GM12878 (cell line): ENCODE data around the gene CLEC16A. TPM values are rescaled to one million over a fixed set of nuclear protein-coding genes. Genes with fewer than 3 reads are reported as not detected.

Source experiments
- ATAC-seq: fragments of 200-7000 bp; cut with Tn5 transposase; 3 replicates; pipeline ENCODE4 v1.9.1; 2020; ENCODE audit warnings: mild to moderate bottlenecking, moderate library complexity
- BruUV-seq: library from RNA; stranded (reverse); fragments of 400-500 nt; replicated peaks from 2 replicates; lab custom pipeline; 2021; lab: Mats Ljungman, UMichigan
- CTCF ChIA-PET: fragments of 300-600 bp; sonication (Branson Sonifier 250); formaldehyde crosslinking; extraction: SDS; loops from one replicate; lab custom pipeline; 2021; ENCODE audit warnings: inconsistent platforms; lab: Yijun Ruan, JAX
- POLR2A ChIA-PET: fragments of 350-600 bp; formaldehyde crosslinking; extraction: SDS; loops from one replicate; lab custom pipeline; 2021; ENCODE audit warnings: inconsistent platforms; lab: Charles Lee
- RAD21 ChIA-PET: fragments of 300-600 bp; sonication (Branson Sonifier 250); formaldehyde crosslinking; loops from one replicate; lab custom pipeline; 2023; ENCODE audit warnings: antibody characterized with exemption; ENCODE audit not compliant: unreplicated experiment; lab: Charles Lee
- SMC1A ChIA-PET: fragments of 300-600 bp; sonication (Branson Sonifier 250); formaldehyde crosslinking; loops from one replicate; lab custom pipeline; 2023; ENCODE audit not compliant: unreplicated experiment, uncharacterized antibody; lab: Charles Lee
- DNase-seq: peaks from one replicate; pipeline ENCODE4 v3.0.0-alpha.2; 2011; ENCODE audit warnings: low read depth, low spot score
- FAIRE-seq: peaks from 3 replicates; lab custom pipeline; 2011; peaks lifted over from hg19 to GRCh38; lab: Jason Lieb, UNC
- H2AFZ ChIP-seq: 2 replicates; pipeline ENCODE4 v1.6.0; 2011; ENCODE audit warnings: low read depth, low read length, control low read depth; ENCODE audit not compliant: control insufficient read depth
- H3K27ac ChIP-seq: 2 replicates; pipeline ENCODE4 v1.5.1; 2011; ENCODE audit warnings: control low read depth; ENCODE audit not compliant: control insufficient read depth, insufficient read depth
- H3K27me3 ChIP-seq, 2 experiments: replicated peaks in 1 of 2; 2 replicates each; pipeline versions ENCODE4 v1.6.0 to v1.6.1; 2011; ENCODE audit warnings: low read length in 1 of 2; ENCODE audit not compliant: control insufficient read depth in 2 of 2, insufficient read depth in 2 of 2
- H3K36me3 ChIP-seq, 2 experiments: 2 replicates each; pipeline ENCODE4 v1.5.1; 2011; ENCODE audit warnings: low read length in 1 of 2; ENCODE audit not compliant: control insufficient read depth in 2 of 2, insufficient read depth in 2 of 2
- H3K4me1 ChIP-seq: 2 replicates; pipeline ENCODE4 v1.6.1; 2011; ENCODE audit warnings: mild to moderate bottlenecking, low read length, moderate library complexity, mixed read lengths; ENCODE audit not compliant: control insufficient read depth, insufficient read depth
- H3K4me2 ChIP-seq: 2 replicates; pipeline ENCODE4 v1.6.0; 2011; ENCODE audit warnings: control low read depth; ENCODE audit not compliant: control insufficient read depth, insufficient read depth
- H3K4me3 ChIP-seq: fragments of 200-600 bp; sonication (generic); 2 replicates; pipeline ENCODE4 v1.5.1; 2016
- H3K79me2 ChIP-seq: 2 replicates; pipeline ENCODE4 v1.6.0; 2011; ENCODE audit warnings: low read length; ENCODE audit not compliant: control insufficient read depth, insufficient read depth
- H3K9ac ChIP-seq: 2 replicates; pipeline ENCODE4 v1.8.0; 2011; ENCODE audit warnings: low read length, control low read depth, mixed read lengths; ENCODE audit not compliant: control insufficient read depth, insufficient read depth
- H3K9me3 ChIP-seq: replicated peaks from 3 replicates; pipeline ENCODE4 v1.5.1; 2011; ENCODE audit warnings: mild to moderate bottlenecking, low read length; ENCODE audit not compliant: control insufficient read depth, insufficient read depth
- H4K20me1 ChIP-seq: 2 replicates; pipeline ENCODE4 v1.6.0; 2011; ENCODE audit not compliant: control insufficient read depth, insufficient read depth
- CEBPB ChIP-seq, 2 experiments: fragments of 150-350 bp in 1 of 2; IDR thresholded peaks; 2 replicates each; pipeline ENCODE4 v1.6.1; 2012 to 2014; ENCODE audit warnings: low read depth in 2 of 2, low read length in 2 of 2, borderline replicate concordance in 1 of 2, inconsistent platforms in 1 of 2
- LARP7 ChIP-seq: fragments of 450-650 bp; IDR thresholded peaks from 2 replicates; pipeline ENCODE4 v1.6.1; 2017; ENCODE audit warnings: mild to moderate bottlenecking
- MYC ChIP-seq: IDR thresholded peaks from 2 replicates; pipeline ENCODE4 v1.6.1; 2011; ENCODE audit warnings: mild to moderate bottlenecking, low read length, moderate library complexity, inconsistent platforms; ENCODE audit not compliant: insufficient read depth, insufficient replicate concordance, insufficient read length, severe bottlenecking
- NR2C1 ChIP-seq: fragments of 450-650 bp; IDR thresholded peaks from 2 replicates; pipeline ENCODE4 v1.6.1; 2017; ENCODE audit warnings: antibody characterized with exemption, mild to moderate bottlenecking, moderate library complexity
- PAX5 ChIP-seq: IDR thresholded peaks from 2 replicates; pipeline ENCODE4 v1.6.1; 2011; ENCODE audit warnings: low read depth, low read length, borderline replicate concordance
- POLR2AphosphoS5 ChIP-seq: IDR thresholded peaks from 2 replicates; pipeline ENCODE4 v1.6.1; 2011; ENCODE audit warnings: mild to moderate bottlenecking, low read length, inconsistent platforms
- RELA ChIP-seq: fragments of 450-650 bp; IDR thresholded peaks from 2 replicates; pipeline ENCODE4 v1.8.0; 2014; ENCODE audit warnings: borderline replicate concordance; ENCODE audit not compliant: partially characterized antibody
- SMAD1 ChIP-seq: fragments of 450-650 bp; IDR thresholded peaks from 2 replicates; pipeline ENCODE4 v1.6.1; 2018; ENCODE audit warnings: mild to moderate bottlenecking, low read depth; ENCODE audit not compliant: partially characterized antibody
- SMC3 ChIP-seq: IDR thresholded peaks from 2 replicates; pipeline ENCODE4 v1.6.1; 2011; ENCODE audit warnings: low read length, improper control_type of control experiment, borderline replicate concordance
- TCF12 ChIP-seq: IDR thresholded peaks from 2 replicates; pipeline ENCODE4 v1.6.1; 2011; ENCODE audit warnings: low read depth, mild to moderate bottlenecking, low read length
- TCF3 ChIP-seq: IDR thresholded peaks from 2 replicates; pipeline ENCODE4 v1.6.1; 2012; ENCODE audit warnings: low read depth, mild to moderate bottlenecking, low read length, borderline replicate concordance; ENCODE audit not compliant: insufficient read depth
- ZZZ3 ChIP-seq: IDR thresholded peaks from 2 replicates; pipeline ENCODE4 v1.6.1; 2011; ENCODE audit warnings: low read depth; ENCODE audit not compliant: control insufficient read depth, insufficient read length
- WGBS: methylation state at CpG from one replicate; pipeline ENCODE4 v1.1.6; 2016; ENCODE audit warnings: low lambda C conversion rate; ENCODE audit not compliant: insufficient replicate concordance, insufficient coverage; ENCODE audit errors: missing lambda C conversion rate; 5-methylcytosine and 5-hydroxymethylcytosine counted together
- in situ Hi-C: fragments of 300-500 bp; cut with MboI; formaldehyde crosslinking; loops from 9 replicates; pipeline ENCODE4 v1.14.3; 2018; ENCODE audit warnings: mixed read lengths
- intact Hi-C: fragments of 100-400 bp; cut with micrococcal nuclease; formaldehyde crosslinking; loops from one replicate; pipeline ENCODE4 v1.14.2; 2022; ENCODE audit not compliant: unreplicated experiment
- polyA plus RNA-seq, 11 experiments: library from polyadenylated mRNA; depleted of rRNA in 4 of 11; unstranded in 6 of 11; stranded (reverse) in 5 of 11; fragments of >200 nt; fragmentation: Nextera tagmentation in 4 of 11; fragmentation: Illumina TruSeq in 1 of 11; extraction: Ambion mirVana in 4 of 11; extraction: Trizol in 1 of 11; gene quantifications; 1 replicate in 1 of 11; 2 replicates in 10 of 11; pipeline versions ENCODE4 v1.2.1 to v1.2.3, GENCODE V29; 2011 to 2016; ENCODE audit warnings: inconsistent platforms in 2 of 11, missing spikeins in 2 of 11, low read depth in 1 of 11
- total RNA-seq, 4 experiments: library from RNA; depleted of rRNA in 3 of 4; stranded (reverse); fragments of >200 nt in 3 of 4; fragmentation: Illumina TruSeq in 1 of 4; extraction: Trizol in 1 of 4; gene quantifications; 2 replicates each; pipeline versions ENCODE4 v1.2.1 to v1.2.3, GENCODE V29; 2013 to 2021
- TF ChIP-seq, protein P1 (sequence below): IDR thresholded peaks from 2 replicates; pipeline ENCODE4 v1.6.1; 2011; ENCODE audit warnings: borderline replicate concordance, low read depth, mild to moderate bottlenecking, moderate library complexity, low read length; ENCODE audit not compliant: insufficient read depth, poor library complexity, severe bottlenecking
- TF ChIP-seq, protein P2 (sequence below): fragments of 450-650 bp; IDR thresholded peaks from 2 replicates; pipeline ENCODE4 v1.6.1; 2017; ENCODE audit warnings: mild to moderate bottlenecking, moderate library complexity
- TF ChIP-seq, protein P3 (sequence below): fragments of 450-650 bp; IDR thresholded peaks from 2 replicates; pipeline ENCODE4 v1.6.1; 2014; ENCODE audit warnings: mild to moderate bottlenecking

CLEC16A gene
- total and polyA plus RNA-seq, 10 of the 15 experiments (the other 5 are each of a cell fraction or from before 2014, with no cell fraction given) = 1.5 to 28.8 (median 19.2) TPM

DNA sequence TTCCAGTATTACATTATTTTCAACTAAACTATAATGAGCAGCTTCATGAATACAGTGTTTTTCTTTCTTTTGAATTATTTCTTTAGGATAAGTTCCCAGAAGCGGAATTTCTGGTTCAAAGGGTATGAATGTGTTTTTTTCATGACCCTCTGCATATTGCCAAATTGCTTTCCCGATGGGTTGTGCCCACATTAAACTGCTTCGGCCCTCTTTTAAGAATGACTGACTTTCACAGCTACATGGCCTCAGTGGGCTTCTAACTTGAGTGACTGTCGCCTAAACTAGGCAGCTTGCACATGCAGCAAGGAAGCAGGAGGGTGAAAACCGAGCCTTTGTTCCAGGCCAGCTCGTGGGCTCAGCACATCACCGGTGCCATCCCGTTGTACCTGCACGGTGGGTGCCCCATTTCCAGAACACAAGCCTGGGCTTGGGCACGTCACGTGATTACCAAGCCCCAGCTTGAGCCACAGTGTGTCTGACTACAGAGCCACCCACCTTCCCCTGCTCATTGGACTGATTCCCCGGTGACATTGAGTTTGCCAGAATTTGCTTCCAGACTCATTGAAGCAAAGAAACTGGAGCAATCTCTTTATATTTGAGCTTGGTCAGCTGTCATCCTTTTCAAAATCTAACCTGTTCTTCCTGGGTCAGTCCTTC lies 112.8 kb downstream of the CLEC16A start:
- DNase-seq (no peak), FAIRE-seq (no peak), ATAC-seq (no peak)
- 96% methylated on average over 12 of the region's 12 CpGs for WGBS
- H3K4me3 ChIP-seq = no peak overlapping the region
- intact Hi-C loops (no loop called here), in situ Hi-C loops (no loop called here)
- no peak overlapping the region for H3K4me2 ChIP-seq
- ChIA-PET RAD21 (no interaction called here), POLR2A (no interaction called here), SMC1A (interaction anchor here (0.8 to 2.8 kb wide), 6 partner anchors 11 to 93 kb away, joined by 3 to 7 read pairs (median 3); no protein-coding TSS in a partner anchor), CTCF (interaction anchor here (1.0 to 1.2 kb wide), 2 partner anchors 7 to 74 kb away, joined by 3 read pairs; no protein-coding TSS in a partner anchor)
- no peaks in the 10 kb centered on the region for H3K79me2 ChIP-seq
- H4K20me1 ChIP-seq = no peaks in the 10 kb centered on the region
- no peaks in the 10 kb centered on the region for H3K27me3 ChIP-seq
- H3K9ac ChIP-seq = no peak overlapping the region
- H2AFZ ChIP-seq = no peak overlapping the region
- H3K4me1 ChIP-seq = peaks cover 13% of the 10 kb centered on the region
- H3K27ac ChIP-seq = no peak overlapping the region
- BruUV-seq = no TSS peak
- H3K9me3 ChIP-seq = no peaks in the 10 kb centered on the region
- H3K36me3 ChIP-seq = peaks cover 0 to 9% of the 10 kb centered on the region in 2 experiments; a peak in 2 of 4 replicates
- no peak for TF ChIP-seq SMAD1
- TF ChIP-seq, protein P1, sequence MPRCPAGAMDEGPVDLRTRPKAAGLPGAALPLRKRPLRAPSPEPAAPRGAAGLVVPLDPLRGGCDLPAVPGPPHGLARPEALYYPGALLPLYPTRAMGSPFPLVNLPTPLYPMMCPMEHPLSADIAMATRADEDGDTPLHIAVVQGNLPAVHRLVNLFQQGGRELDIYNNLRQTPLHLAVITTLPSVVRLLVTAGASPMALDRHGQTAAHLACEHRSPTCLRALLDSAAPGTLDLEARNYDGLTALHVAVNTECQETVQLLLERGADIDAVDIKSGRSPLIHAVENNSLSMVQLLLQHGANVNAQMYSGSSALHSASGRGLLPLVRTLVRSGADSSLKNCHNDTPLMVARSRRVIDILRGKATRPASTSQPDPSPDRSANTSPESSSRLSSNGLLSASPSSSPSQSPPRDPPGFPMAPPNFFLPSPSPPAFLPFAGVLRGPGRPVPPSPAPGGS = no peak
- TF ChIP-seq, protein P2, sequence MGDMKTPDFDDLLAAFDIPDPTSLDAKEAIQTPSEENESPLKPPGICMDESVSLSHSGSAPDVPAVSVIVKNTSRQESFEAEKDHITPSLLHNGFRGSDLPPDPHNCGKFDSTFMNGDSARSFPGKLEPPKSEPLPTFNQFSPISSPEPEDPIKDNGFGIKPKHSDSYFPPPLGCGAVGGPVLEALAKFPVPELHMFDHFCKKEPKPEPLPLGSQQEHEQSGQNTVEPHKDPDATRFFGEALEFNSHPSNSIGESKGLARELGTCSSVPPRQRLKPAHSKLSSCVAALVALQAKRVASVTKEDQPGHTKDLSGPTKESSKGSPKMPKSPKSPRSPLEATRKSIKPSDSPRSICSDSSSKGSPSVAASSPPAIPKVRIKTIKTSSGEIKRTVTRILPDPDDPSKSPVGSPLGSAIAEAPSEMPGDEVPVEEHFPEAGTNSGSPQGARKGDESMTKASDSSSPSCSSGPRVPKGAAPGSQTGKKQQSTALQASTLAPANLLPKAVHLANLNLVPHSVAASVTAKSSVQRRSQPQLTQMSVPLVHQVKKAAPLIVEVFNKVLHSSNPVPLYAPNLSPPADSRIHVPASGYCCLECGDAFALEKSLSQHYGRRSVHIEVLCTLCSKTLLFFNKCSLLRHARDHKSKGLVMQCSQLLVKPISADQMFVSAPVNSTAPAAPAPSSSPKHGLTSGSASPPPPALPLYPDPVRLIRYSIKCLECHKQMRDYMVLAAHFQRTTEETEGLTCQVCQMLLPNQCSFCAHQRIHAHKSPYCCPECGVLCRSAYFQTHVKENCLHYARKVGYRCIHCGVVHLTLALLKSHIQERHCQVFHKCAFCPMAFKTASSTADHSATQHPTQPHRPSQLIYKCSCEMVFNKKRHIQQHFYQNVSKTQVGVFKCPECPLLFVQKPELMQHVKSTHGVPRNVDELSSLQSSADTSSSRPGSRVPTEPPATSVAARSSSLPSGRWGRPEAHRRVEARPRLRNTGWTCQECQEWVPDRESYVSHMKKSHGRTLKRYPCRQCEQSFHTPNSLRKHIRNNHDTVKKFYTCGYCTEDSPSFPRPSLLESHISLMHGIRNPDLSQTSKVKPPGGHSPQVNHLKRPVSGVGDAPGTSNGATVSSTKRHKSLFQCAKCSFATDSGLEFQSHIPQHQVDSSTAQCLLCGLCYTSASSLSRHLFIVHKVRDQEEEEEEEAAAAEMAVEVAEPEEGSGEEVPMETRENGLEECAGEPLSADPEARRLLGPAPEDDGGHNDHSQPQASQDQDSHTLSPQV = no peak
- TF ChIP-seq, protein P3, sequence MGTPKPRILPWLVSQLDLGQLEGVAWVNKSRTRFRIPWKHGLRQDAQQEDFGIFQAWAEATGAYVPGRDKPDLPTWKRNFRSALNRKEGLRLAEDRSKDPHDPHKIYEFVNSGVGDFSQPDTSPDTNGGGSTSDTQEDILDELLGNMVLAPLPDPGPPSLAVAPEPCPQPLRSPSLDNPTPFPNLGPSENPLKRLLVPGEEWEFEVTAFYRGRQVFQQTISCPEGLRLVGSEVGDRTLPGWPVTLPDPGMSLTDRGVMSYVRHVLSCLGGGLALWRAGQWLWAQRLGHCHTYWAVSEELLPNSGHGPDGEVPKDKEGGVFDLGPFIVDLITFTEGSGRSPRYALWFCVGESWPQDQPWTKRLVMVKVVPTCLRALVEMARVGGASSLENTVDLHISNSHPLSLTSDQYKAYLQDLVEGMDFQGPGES = no peak
- TF ChIP-seq SMC3 = no peak
- no peak for TF ChIP-seq RELA
- no peak for TF ChIP-seq TCF12
- no peak for TF ChIP-seq CEBPB (IDR thresholded peaks at IDR 0.05; ENCODE audit: borderline replicate concordance in 1 of 2, low read depth in 2 of 2, low read length in 2 of 2)
- TF ChIP-seq LARP7 = no peak
- no peak for TF ChIP-seq POLR2AphosphoS5
- no peak for TF ChIP-seq PAX5
- TF ChIP-seq ZZZ3 = no peak
- TF ChIP-seq MYC = no peak
- no peak for TF ChIP-seq TCF3
- no peak for TF ChIP-seq NR2C1
